HG02610 (cell line): ENCODE results near the gene PAFAH1B2.
"Not testable (repeated sequence)": the region's sequence is repeated elsewhere in the genome, so short reads cannot be mapped to it uniquely, and the experiment has no call there.

Experiments used
- ATAC-seq: cut with Tn5 transposase; IDR thresholded peaks from one replicate; pipeline ENCODE4 v1.9.1; 2021; ENCODE audit warnings: mild to moderate bottlenecking, moderate library complexity; ENCODE audit not compliant: unreplicated experiment

The PAFAH1B2 gene

DNA sequence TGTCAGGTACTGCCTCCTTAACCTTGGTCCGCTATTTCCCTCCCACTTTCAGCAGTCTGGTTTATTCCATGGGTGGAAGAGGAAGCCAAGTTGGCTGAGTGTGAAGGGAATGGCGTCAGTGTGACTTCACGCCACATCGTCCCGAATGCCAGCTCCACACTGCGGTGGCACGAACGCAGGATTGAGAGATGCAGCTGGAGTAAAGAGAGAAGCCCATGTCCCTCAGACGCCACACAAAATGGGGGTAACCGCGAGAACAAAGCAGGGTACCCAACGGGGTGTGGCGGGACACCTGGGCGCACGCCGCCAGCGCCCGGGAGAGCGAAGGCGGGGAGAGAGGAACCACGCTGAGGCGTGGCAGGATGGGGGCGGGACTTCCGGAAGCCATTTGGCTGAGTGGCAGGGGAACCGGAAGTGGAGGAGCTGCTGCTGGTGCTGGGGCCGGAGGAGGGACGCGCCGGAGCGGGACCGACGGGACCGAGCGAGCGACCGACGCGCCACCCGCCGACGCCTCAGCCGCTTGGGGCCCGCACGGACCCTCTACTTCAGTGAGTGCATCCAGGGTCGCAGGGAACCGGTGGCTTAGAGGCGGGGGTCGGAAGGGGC is at the start of gene PAFAH1B2:
Gene PAFAH1B2 (plus strand): TSS at position 417 of the 606 bp plus-strand sequence. CDS start 8,161 bp downstream, outside the sequence.
- ATAC-seq = peak; percentile 97

GRCh38 chr11:117094776-117095175 is 49.3 kb upstream of the PAFAH1B2 start:
- ATAC-seq = no peak

DNA sequence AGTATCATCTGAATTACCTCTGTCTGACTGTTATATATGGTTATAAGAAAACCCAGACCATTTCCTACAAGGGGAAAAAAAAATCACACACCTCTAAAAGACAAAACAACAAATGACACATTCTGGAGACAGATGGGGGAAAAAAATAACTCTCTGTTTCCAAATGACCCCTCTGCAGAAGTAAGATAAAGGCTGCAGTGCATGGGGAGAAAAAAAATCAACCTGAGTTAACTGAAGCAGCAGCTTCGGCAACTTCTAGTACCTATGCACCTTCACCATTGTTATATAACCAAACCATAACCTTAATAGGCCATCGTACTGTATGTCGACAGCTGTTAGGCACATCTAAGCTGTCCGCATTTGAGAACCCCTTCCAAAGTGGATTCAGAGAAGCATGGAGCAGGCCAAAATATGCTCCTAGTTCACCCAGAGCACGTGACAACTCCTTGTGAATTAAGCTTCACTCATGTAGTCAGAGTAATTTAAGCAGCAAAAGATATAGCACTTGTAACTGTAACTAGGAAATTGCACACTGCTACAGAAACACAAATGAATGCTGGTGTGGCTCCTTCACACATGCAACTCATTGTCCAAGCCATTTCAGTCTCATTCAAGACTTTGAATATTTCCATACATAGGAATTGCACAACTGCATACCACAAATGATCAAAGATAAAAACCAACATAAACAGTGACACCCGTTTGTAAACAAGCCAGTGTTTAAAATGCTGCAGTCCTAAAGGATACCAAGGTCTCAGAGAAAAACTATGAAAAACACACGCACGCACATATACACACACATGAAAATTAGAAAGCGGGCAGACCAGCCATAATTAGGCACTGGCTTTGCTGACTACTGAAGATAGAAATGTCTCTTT is 48.6 kb upstream of the PAFAH1B2 start:
- no peak for ATAC-seq

GRCh38 chr11:117096201-117096991 is 47.7 kb upstream of the PAFAH1B2 start:
- ATAC-seq = no peak

- ATAC-seq = no peak
These were observed 47.1 kb upstream of the PAFAH1B2 start for GRCh38 chr11:117097014-117097388.

DNA sequence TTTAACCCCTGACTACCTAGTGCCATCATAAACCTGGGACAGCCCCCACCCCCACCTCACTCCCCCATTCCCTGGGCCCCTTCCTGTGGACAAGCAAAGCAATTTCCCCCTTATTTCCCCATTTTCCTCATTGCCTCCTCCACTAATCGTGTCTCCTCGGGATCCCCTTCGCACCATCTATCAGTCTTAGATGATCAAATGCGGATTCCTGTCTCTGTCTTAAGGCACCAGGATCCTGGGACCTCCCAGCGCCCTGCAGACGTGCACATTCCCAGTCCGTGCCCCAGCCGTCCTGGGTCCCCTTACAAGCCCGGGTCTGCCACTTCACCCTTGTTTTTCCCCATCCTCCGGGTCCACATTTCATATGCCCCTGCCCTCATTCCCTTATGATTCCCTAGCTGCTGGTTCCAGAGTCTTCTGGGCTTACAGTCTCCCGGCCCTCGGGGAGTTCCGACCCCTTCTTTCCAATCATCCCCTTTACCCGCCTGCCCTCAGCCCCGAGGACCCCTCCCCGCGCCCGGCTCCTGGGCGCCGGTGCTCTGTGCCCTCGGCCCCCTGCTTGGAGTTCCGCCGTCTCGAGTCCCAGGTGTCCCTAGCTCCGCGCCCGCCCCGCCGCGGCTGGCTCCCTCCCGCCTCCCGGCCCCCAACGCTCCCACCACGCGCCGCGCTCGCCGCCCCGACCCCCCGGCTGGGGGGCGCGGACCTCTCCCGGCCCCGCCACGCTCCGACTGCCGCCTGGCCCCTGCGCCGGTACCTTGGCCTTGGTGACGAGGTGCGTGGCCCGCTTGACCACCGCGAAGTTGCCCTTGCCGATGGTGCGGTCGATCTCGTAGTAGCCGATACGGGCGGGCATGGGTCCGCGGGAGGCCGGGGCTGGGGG is 46.5 kb upstream of the PAFAH1B2 start:
- peak; percentile 13 for ATAC-seq

DNA sequence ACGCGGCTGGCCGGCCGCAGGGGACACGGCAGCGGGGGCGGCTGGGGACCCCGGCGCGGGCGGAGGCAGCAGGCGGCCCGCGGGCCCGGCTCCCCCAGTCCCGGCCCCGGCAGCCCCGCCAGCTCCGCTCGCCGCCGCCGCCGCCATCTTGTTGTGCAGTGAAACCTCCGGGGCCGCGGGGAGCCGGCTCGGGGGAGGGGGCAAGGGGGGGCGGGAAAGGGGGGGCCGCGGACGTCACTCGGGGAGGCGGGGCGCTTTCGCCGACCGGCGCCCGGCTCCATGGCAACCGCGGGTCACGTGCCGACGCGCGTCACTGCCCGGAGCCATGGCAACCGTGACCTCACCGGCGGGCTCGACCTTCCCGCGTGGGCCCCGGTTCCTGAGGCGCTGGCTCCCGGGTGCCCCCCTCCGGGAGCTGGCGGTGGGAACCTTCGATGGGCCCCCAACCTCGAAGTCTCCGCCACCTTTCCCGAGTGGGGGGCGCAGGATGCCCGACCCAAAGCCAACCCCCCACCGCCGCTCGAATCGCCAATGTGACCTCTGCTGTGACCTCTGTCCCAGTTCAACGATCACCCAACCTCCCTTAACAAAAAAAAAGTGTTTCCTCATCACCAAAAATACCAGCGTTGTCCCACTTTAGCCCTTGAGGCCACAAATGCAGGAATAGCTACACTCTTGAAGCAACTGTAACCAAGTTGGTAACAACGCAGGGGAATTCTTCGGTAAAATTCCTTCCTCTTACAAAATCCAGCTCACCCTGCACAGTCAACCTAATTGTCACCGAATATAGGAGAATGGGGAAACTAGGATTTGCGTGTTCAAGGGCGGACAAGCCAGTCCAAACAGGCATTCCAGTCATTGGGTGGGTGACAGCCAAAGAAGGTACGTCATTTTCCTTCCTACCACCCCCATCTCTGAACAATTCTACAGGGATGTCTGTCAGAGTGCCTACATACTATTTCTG is 45.5 kb upstream of the PAFAH1B2 start, which contains the start of gene SIK3:
Gene SIK3 (minus strand): TSS at position 160 of the 964 bp plus-strand sequence. CDS start 13 bp downstream, at position 147.
- ATAC-seq = peak; percentile 74

DNA sequence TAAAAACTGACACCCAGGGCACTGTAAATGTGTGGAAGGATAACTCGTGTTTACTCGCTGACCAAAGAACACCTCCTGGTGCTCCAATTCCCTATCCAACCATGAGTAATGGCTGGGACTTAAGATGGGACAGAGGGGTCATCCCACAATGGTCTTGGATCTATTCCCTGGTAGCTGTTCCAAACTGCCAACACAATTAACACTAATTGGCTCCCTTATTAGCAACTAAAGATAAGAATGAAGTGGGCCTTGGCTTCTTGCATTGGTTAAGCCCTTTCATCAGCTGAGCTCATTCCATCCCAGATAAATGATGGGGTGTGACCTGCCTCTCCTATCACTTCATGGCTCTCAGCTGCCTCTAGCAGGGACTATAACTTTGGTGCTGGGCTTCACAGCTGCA is 44.4 kb upstream of the PAFAH1B2 start:
- ATAC-seq = no peak

DNA sequence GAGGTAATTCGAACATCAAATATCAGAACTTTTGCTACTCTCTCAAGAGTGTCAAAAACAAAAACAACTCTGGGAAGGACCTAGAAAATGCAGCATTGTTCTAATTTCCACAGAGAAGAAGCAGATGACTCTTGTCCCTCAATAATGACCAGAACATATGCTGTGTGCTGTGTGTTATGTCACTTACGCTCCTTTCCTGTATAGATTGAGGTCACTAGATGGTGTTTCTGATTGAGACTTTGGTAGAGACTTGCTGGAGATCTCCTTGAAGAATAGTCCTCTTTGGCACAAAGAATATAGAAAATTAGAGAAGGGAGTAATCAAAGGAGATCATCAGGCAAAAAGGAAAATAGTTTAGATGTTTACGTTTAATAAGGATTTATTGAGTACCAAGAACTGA is 43.5 kb upstream of the PAFAH1B2 start:
- no peak for ATAC-seq

DNA sequence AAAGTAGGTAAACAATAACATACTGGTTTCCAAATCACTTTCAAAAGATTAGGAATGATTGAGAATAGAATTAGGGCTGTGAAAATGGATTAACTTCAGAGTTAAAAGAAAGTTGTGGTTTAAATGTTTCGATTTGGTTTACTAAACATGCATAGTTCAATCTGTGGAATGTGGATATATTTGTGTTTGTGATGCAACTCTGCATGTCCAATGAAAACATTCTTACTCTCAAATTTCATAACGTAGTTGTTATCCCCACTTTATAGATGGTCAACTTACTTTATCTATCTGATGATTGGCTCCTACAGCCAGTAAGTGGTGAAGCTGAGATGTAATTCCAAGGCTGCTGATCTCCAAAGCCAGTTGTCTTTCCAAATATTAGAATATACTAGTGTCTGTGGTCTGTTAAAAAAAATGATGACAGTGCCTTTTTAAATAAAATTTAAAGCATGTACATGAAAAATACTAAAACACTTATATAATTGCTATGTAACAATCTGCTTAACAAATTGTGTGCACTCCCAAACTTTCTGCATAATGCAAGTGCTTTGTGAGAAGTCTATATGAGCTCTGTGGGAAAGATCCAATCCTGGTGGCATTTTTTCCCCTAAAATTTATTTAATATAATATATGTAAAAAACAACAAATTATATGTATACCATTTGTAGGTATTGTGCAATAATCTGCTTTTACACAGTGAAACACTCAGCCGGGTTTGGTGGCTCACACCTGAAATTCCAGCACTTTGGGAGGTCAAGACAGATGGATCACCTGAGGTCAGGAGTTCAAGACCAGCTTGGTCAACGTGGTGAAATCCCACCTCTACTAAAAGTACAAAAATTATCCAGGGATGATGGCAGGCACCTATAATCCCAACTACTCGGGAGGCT is 36.1 kb upstream of the PAFAH1B2 start:
- no peak for ATAC-seq

DNA sequence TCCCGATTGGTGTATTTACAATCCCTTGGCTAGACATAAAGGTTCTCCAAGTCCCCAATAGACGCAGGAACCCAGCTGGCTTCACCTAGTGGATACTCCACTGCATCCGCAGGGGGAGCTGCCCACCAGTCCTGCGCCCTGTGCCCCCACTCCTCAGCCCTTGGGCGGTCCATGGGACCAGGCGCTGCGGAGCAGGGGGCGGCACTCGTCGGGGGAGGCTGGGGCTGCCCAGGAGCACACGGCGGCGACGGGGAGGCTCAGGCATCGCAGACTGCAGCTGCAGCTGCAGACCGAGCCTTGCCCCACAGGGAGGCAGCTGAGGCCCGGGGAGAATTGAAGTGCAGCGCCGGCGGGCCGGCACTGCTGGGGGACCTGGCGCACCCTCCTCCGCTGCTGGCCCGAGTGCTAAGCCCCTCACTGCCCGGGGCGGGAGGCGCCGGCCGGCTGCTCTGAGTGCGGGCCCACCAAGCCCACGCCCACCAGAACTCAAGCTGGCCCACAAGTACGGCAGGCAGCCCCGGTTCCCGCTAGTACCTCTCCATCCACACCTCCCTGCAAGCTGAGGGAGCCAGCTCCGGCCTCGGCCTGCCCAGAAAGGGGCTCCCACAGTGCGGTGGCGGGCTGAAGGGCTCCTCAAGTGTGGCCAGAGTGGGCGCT is 33.7 kb upstream of the PAFAH1B2 start:
- ATAC-seq = no peak

GRCh38 chr11:117112497-117112896 is 31.6 kb upstream of the PAFAH1B2 start:
- ATAC-seq = not testable (repeated sequence)

DNA sequence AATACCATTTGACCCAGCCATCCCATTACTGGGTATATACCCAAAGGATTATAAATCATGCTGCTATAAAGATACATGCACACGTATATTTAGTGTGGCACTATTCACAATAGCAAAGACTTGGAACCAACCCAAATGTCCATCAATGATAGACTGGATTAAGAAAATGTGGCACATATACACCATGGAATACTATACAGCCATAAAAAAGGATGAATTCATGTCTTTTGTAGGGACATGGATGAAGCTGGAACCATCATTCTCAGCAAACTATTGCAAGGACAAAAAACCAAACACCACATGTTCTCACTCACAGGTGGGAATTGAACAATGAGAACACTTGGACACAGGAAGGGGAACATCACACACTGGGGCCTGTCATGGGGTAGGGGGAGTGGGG is 31.1 kb upstream of the PAFAH1B2 start:
- ATAC-seq = not testable (repeated sequence)

- no peak for ATAC-seq
These were observed 26.4 kb upstream of the PAFAH1B2 start for GRCh38 chr11:117117681-117118080.

DNA sequence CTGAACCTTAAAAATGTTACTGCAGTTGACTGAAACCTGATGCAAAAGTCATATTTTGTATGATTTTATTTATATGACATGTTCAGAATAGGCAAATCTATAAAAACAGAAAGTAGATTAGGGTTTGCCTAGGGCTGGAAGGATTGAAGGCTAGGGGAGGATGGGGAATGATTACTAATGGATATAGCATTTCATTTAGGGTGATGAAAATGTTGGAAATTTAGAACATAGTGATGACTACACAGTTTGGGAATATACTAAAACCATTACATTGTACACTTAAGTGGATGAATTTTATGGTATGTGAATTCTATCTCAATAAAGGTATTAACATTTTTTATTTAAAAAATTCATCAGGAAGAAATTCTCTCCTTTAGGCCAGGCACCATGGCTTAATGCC is 22.9 kb upstream of the PAFAH1B2 start:
- no peak for ATAC-seq

DNA sequence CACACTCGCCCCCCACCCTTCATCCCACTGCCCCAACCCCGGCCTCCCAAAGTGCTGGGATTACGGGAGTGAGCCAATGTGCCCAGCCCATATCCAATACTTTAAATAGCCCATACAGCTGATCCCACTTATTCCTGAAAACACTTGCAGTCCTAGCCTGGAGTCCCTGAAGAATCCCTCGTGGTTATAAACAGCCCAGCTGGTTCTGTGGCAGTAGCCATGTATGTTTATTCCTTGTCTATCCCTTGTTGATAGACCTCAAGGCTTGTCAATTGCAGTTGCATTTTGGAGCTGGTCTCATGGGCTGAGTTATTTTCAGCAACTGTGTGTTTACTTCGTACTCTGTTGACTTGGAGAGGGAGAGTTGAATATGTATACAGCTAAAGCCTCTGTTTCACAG is 21.5 kb upstream of the PAFAH1B2 start:
- ATAC-seq = no peak

GRCh38 chr11:117126223-117126965 is 17.7 kb upstream of the PAFAH1B2 start:
- no peak for ATAC-seq
